Keratinocyte (primary cell): ENCODE data around the gene GAA. TPM values are rescaled to one million over a fixed set of nuclear protein-coding genes. Genes with fewer than 3 reads are reported as not detected.

Source experiments
- DNase-seq: peaks from one replicate; pipeline ENCODE4 v3.0.0-alpha.2; 2011; ENCODE audit warnings: low read depth, missing footprints, low spot score
- FAIRE-seq: peaks from 2 replicates; lab custom pipeline; 2011; peaks lifted over from hg19 to GRCh38; lab: Jason Lieb, UNC
- H2AFZ ChIP-seq: 2 replicates; pipeline ENCODE4 v1.6.0; 2012; ENCODE audit warnings: low read length, control low read depth, inconsistent platforms; ENCODE audit not compliant: control insufficient read depth
- H3K27ac ChIP-seq: 2 replicates; pipeline ENCODE4 v1.5.1; 2011; ENCODE audit warnings: low read length; ENCODE audit not compliant: control insufficient read depth, insufficient read depth
- H3K27me3 ChIP-seq: 3 replicates; pipeline ENCODE4 v1.6.0; 2011; ENCODE audit warnings: low read length; ENCODE audit not compliant: control insufficient read depth, insufficient read depth; ENCODE audit errors: extremely low read depth
- H3K36me3 ChIP-seq, 2 experiments: 2 replicates in 1 of 2; 3 replicates in 1 of 2; pipeline ENCODE4 v1.5.1; 2011; ENCODE audit warnings: low read length in 2 of 2, mild to moderate bottlenecking in 1 of 2; ENCODE audit not compliant: control insufficient read depth in 2 of 2, insufficient read depth in 2 of 2; ENCODE audit errors: extremely low read depth in 1 of 2
- H3K4me1 ChIP-seq: 3 replicates; pipeline ENCODE4 v1.5.1; 2011; ENCODE audit warnings: low read length; ENCODE audit not compliant: control insufficient read depth, insufficient read depth; ENCODE audit errors: extremely low read depth
- H3K4me2 ChIP-seq: 3 replicates; pipeline ENCODE4 v1.6.0; 2011; ENCODE audit warnings: low read depth, low read length; ENCODE audit not compliant: control insufficient read depth, insufficient read depth; ENCODE audit errors: extremely low read depth
- H3K4me3 ChIP-seq, 3 experiments: fragments of 200-600 bp in 1 of 3; sonication (generic) in 1 of 3; 2 replicates in 2 of 3; 3 replicates in 1 of 3; pipeline ENCODE4 v1.5.1; 2011 to 2016; ENCODE audit warnings: low read length in 3 of 3, mild to moderate bottlenecking in 3 of 3, control low read depth in 2 of 3, inconsistent platforms in 1 of 3, low read depth in 1 of 3, mixed read lengths in 1 of 3, mixed run types in 1 of 3, moderate library complexity in 1 of 3; ENCODE audit not compliant: control insufficient read depth in 2 of 3, insufficient read depth in 2 of 3; ENCODE audit errors: extremely low read depth in 1 of 3
- H3K79me2 ChIP-seq: 2 replicates; pipeline ENCODE4 v1.6.0; 2012; ENCODE audit warnings: low read length; ENCODE audit not compliant: control insufficient read depth, insufficient read depth
- H3K9ac ChIP-seq: 3 replicates; pipeline ENCODE4 v1.6.0; 2011; ENCODE audit warnings: low read length; ENCODE audit not compliant: control insufficient read depth, insufficient read depth; ENCODE audit errors: extremely low read depth
- H3K9me1 ChIP-seq: 3 replicates; pipeline ENCODE4 v1.6.0; 2011; ENCODE audit warnings: low read length; ENCODE audit not compliant: control insufficient read depth, insufficient read depth; ENCODE audit errors: extremely low read depth
- H3K9me3 ChIP-seq: 2 replicates; pipeline ENCODE4 v1.5.1; 2012; ENCODE audit warnings: low read depth, low read length; ENCODE audit not compliant: control insufficient read depth
- H4K20me1 ChIP-seq: 3 replicates; pipeline ENCODE4 v1.6.0; 2011; ENCODE audit warnings: low read length; ENCODE audit not compliant: control insufficient read depth, insufficient read depth; ENCODE audit errors: extremely low read depth
- CTCF ChIP-seq, 3 experiments: IDR thresholded peaks in 1 of 3; conservative IDR thresholded peaks in 1 of 3; optimal IDR thresholded peaks in 1 of 3; 2 replicates in 2 of 3; 3 replicates in 1 of 3; pipeline versions ENCODE3 to v1.5.1; 2011; ENCODE audit warnings: low read length in 3 of 3, mild to moderate bottlenecking in 3 of 3, moderate library complexity in 2 of 3, control low read depth in 1 of 3, inconsistent platforms in 1 of 3; ENCODE audit not compliant: insufficient read depth in 2 of 3; ENCODE audit errors: extremely low read depth in 1 of 3
- EZH2 ChIP-seq: IDR thresholded peaks from one replicate; pipeline ENCODE4 v1.6.1; 2012; ENCODE audit warnings: inconsistent platforms, mild to moderate bottlenecking, low read length, moderate library complexity
- dilution Hi-C: fragments of 300-500 bp; cut with MboI; formaldehyde crosslinking; loops from one replicate; pipeline ENCODE4 v1.7.0; 2020; ENCODE audit warnings: low sequenced_read_pairs; ENCODE audit not compliant: extremely low pct_ligation_motif_present
- polyA plus RNA-seq, 5 experiments: library from polyadenylated mRNA; depleted of rRNA in 3 of 5; stranded (reverse) in 3 of 5; stranded (forward) in 1 of 5; unstranded in 1 of 5; fragments of >200 nt; gene quantifications; 1 replicate in 1 of 5; 2 replicates in 3 of 5; 3 replicates in 1 of 5; pipeline versions ENCODE4 v1.2.1 to v1.2.3, GENCODE V29; 2011 to 2012; ENCODE audit warnings: missing spikeins in 2 of 5, low read depth in 1 of 5, low replicate concordance in 1 of 5

GAA gene
- polyA plus RNA-seq, 1 donor (not counting 4 experiments of a cell fraction or from before 2014, with no cell fraction given): 3.2 TPM

DNA sequence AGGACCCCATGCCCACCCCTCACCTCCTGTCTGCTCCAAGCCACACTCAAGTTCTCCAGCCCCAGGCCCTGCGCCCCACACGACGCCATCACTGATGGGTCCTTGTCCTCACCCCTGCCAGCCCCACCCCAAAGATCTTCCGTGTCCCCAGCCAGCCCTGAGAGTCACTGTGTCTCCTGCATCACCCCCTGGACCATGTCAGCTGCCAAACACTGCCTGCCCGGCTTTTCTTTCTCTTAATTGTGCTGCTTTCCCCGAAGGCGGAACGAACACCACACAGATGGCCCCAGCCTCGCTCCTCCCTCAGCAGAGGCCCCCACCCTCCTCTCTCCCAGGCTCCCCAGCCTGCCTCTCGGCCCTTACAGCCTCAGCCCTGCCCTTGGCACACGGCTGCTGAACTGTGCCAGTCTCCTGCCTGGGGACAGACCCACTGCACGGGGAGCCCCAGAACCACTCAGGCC lies 4.8 kb upstream of the GAA start:
- Histone ChIP-seq H4K20me1 (no peaks in the 10 kb centered on the region), H3K27ac (no peak overlapping the region), H3K36me3 (no peaks in the 10 kb centered on the region), H3K4me2 (no peak overlapping the region), H3K9me1 (no peaks in the 10 kb centered on the region), H3K79me2 (no peaks in the 10 kb centered on the region), H2AFZ (no peak overlapping the region), H3K27me3 (no peaks in the 10 kb centered on the region), H3K9me3 (no peaks in the 10 kb centered on the region), H3K4me3 (no peak overlapping the region), H3K9ac (no peak overlapping the region), H3K4me1 (no peaks in the 10 kb centered on the region)
- dilution Hi-C loops: no loop called here
- no peak for TF ChIP-seq EZH2
- no peak for TF ChIP-seq CTCF (optimal IDR thresholded peaks at IDR 0.05 in 1 of 3, IDR thresholded peaks at IDR 0.05 in 1 of 3, conservative IDR thresholded peaks at IDR 0.05 in 1 of 3; ENCODE audit: extremely low read depth in 1 of 3, insufficient read depth in 2 of 3, low read length in 3 of 3)
- DNase-seq: no peak
- no peak for FAIRE-seq

DNA sequence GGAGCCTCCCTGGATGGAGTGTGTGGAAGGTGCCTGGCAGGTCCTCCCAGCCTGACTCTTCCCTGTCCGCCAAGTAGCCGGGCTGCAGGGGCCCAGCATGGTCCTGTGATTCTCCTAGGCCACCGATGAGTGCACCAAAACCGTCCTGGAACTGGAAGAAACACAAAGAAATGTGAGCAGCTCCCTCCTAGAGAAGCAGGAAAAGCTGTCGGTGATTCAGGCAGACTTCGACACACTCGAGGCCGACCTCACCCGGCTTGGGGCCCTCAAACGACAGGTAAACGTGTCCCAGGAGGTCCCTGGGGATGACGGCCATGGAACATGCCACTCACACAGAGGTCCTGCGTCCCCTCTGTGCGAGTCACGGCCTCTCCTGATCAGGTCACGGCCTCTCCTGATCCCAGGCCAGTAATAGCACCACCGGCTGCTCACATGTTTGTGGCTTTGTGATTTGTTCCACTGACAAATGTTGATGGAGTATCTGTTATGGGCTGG lies 4.2 kb upstream of the GAA start:
- no peak overlapping the region for H3K4me3 ChIP-seq
- no peak overlapping the region for H3K4me2 ChIP-seq
- H4K20me1 ChIP-seq: no peaks in the 10 kb centered on the region
- FAIRE-seq (no peak), DNase-seq (no peak)
- no peaks in the 10 kb centered on the region for H3K79me2 ChIP-seq
- dilution Hi-C loops: no loop called here
- TF ChIP-seq CTCF (optimal IDR thresholded peaks at IDR 0.05 in 1 of 3, IDR thresholded peaks at IDR 0.05 in 1 of 3, conservative IDR thresholded peaks at IDR 0.05 in 1 of 3; ENCODE audit: extremely low read depth in 1 of 3, insufficient read depth in 2 of 3, low read length in 3 of 3): no peak
- TF ChIP-seq EZH2: no peak
- H3K9ac ChIP-seq: no peak overlapping the region
- H3K9me3 ChIP-seq: no peaks in the 10 kb centered on the region
- no peaks in the 10 kb centered on the region for H3K27me3 ChIP-seq
- H3K9me1 ChIP-seq: no peaks in the 10 kb centered on the region
- no peaks in the 10 kb centered on the region for H3K36me3 ChIP-seq
- H2AFZ ChIP-seq: no peak overlapping the region
- H3K27ac ChIP-seq: no peak overlapping the region
- peaks cover 5% of the 10 kb centered on the region for H3K4me1 ChIP-seq
